CD4-positive, alpha-beta memory T cell (primary cell): ENCODE measurements around the gene EPHB2. TPM values are rescaled to one million over a fixed set of nuclear protein-coding genes. Genes with fewer than 3 reads are reported as not detected.

ENCODE experiments used
- CTCF ChIA-PET: fragments of 350-600 bp; sonication (Branson Sonifier 250); formaldehyde crosslinking; loops from one replicate; lab custom pipeline; 2021; ENCODE audit warnings: inconsistent platforms; ENCODE audit not compliant: partially characterized antibody; lab: Charles Lee
- POLR2A ChIA-PET: fragments of 350-600 bp; sonication (Branson Sonifier 250); formaldehyde crosslinking; loops from one replicate; lab custom pipeline; 2021; ENCODE audit not compliant: partially characterized antibody; lab: Charles Lee
- DNase-seq, 5 donors: peaks; one replicate each; pipeline versions ENCODE4 v3.0.0 to v3.0.0-alpha.2; 2020 to 2022; ENCODE audit warnings: mixed read lengths in 1 of 5
- H3K27ac ChIP-seq: one replicate; pipeline ENCODE4 v1.7.0; 2013; ENCODE audit warnings: low read depth, low read length
- H3K27me3 ChIP-seq: 2 replicates; pipeline ENCODE4 v1.7.0; 2013; ENCODE audit warnings: mild to moderate bottlenecking, low read length, moderate library complexity; ENCODE audit not compliant: insufficient read depth
- H3K36me3 ChIP-seq: 2 replicates; pipeline ENCODE4 v1.7.0; 2013; ENCODE audit warnings: mild to moderate bottlenecking, low read length, moderate library complexity; ENCODE audit not compliant: insufficient read depth
- H3K4me1 ChIP-seq: 2 replicates; pipeline ENCODE4 v1.7.0; 2013; ENCODE audit warnings: mild to moderate bottlenecking, low read length, moderate library complexity; ENCODE audit not compliant: insufficient read depth
- H3K4me3 ChIP-seq, 2 donors: one replicate each; pipeline ENCODE4 v1.7.0; 2013; ENCODE audit warnings: low read length in 2 of 2, mild to moderate bottlenecking in 1 of 2
- H3K9me3 ChIP-seq, 2 donors: one replicate each; pipeline ENCODE4 v1.7.0; 2013; ENCODE audit warnings: low read length in 2 of 2, control low read depth in 1 of 2; ENCODE audit not compliant: control insufficient read depth in 1 of 2
- H3K27ac Mint-ChIP-seq, 7 donors: one replicate each; pipeline ENCODE4 v1.8.0; 2020 to 2021; ENCODE audit warnings: mixed read lengths in 7 of 7, mild to moderate bottlenecking in 6 of 7, inconsistent platforms in 3 of 7, moderate library complexity in 3 of 7
- H3K27me3 Mint-ChIP-seq, 2 donors: one replicate each; pipeline ENCODE4 v1.8.0; 2020 to 2021; ENCODE audit warnings: mixed read lengths in 2 of 2
- H3K36me3 Mint-ChIP-seq, 2 donors: one replicate each; pipeline ENCODE4 v1.8.0; 2020 to 2021; ENCODE audit warnings: mixed read lengths in 2 of 2, inconsistent platforms in 1 of 2, mild to moderate bottlenecking in 1 of 2
- H3K4me1 Mint-ChIP-seq, 4 donors: one replicate each; pipeline ENCODE4 v1.8.0; 2020 to 2021; ENCODE audit warnings: mixed read lengths in 4 of 4, mild to moderate bottlenecking in 1 of 4
- H3K4me3 Mint-ChIP-seq, 8 donors: one replicate each; pipeline ENCODE4 v1.8.0; 2020 to 2021; ENCODE audit warnings: mixed read lengths in 8 of 8, mild to moderate bottlenecking in 7 of 8, moderate library complexity in 6 of 8, inconsistent platforms in 3 of 8
- H3K9me3 Mint-ChIP-seq, 8 donors: one replicate each; pipeline ENCODE4 v1.8.0; 2020 to 2021; ENCODE audit warnings: mixed read lengths in 8 of 8, mild to moderate bottlenecking in 5 of 8, inconsistent platforms in 3 of 8, moderate library complexity in 1 of 8
- intact Hi-C: fragments of 100-400 bp; cut with micrococcal nuclease; formaldehyde crosslinking; loops from one replicate; pipeline ENCODE4 v1.15.1; 2023
- polyA plus RNA-seq, 2 donors: library from polyadenylated mRNA; unstranded; fragments of 300-500 nt; fragmentation: Illumina TruSeq; gene quantifications; one replicate each; pipeline ENCODE4 v1.2.3, GENCODE V29; 2021
- total RNA-seq, 2 experiments: library from RNA; stranded (reverse); gene quantifications; one replicate each; pipeline ENCODE4 v1.2.3, GENCODE V29; 2021

The EPHB2 gene
- total and polyA plus RNA-seq, 4 experiments from 2014 or later, result 0.35 to 0.36 TPM; not detected in 2

- Mint-ChIP-seq H3K27me3 (peaks cover 17 to 21% of the 10 kb centered on the region in 2 donors), H3K4me3 (no peak overlapping the region), H3K4me1 (peaks cover 0 to 1% (median 0%) of the 10 kb centered on the region in 4 donors), H3K36me3 (no peaks in the 10 kb centered on the region), H3K27ac (no peak overlapping the region), H3K9me3 (peaks cover 0 to 4% (median 0%) of the 10 kb centered on the region in 8 donors)
- ChIA-PET CTCF (no interaction called here), POLR2A (no interaction called here)
- intact Hi-C loops, result no loop called here
- H3K9me3 ChIP-seq, result no peaks in the 10 kb centered on the region
- H3K4me3 ChIP-seq, result no peak overlapping the region
- no peak for DNase-seq
- H3K27me3 ChIP-seq, result peaks cover 3% of the 10 kb centered on the region
- no peaks in the 10 kb centered on the region for H3K4me1 ChIP-seq
- no peak overlapping the region for H3K27ac ChIP-seq
- no peaks in the 10 kb centered on the region for H3K36me3 ChIP-seq
Observed at GRCh38 chr1:22949822-22950331, 239.2 kb downstream of the EPHB2 start.

GRCh38 chr1:22951796-22952195 is 241.2 kb downstream of the EPHB2 start:
- Histone ChIP-seq H3K9me3 (no peaks in the 10 kb centered on the region), H3K4me1 (no peaks in the 10 kb centered on the region), H3K27me3 (peaks cover 3% of the 10 kb centered on the region), H3K4me3 (no peak overlapping the region), H3K36me3 (no peaks in the 10 kb centered on the region), H3K27ac (no peak overlapping the region)
- Mint-ChIP-seq H3K27me3 (peaks cover 13 to 24% of the 10 kb centered on the region in 2 donors), H3K4me3 (peak overlapping the region in 1 of 8 donors; percentile 26), H3K4me1 (peaks cover 0 to 1% (median 0%) of the 10 kb centered on the region in 4 donors), H3K27ac (no peak overlapping the region), H3K36me3 (no peaks in the 10 kb centered on the region), H3K9me3 (peaks cover 0 to 4% (median 0%) of the 10 kb centered on the region in 8 donors)
- ChIA-PET POLR2A (no interaction called here), CTCF (no interaction called here)
- DNase-seq, result no peak
- intact Hi-C loops, result no loop called here

GRCh38 chr1:22952694-22953056 is 242.0 kb downstream of the EPHB2 start:
- H3K36me3 ChIP-seq, result no peaks in the 10 kb centered on the region
- CTCF ChIA-PET, result no interaction called here
- no peak overlapping the region for H3K4me3 Mint-ChIP-seq

GRCh38 chr1:22953057-22953739 is 242.6 kb downstream of the EPHB2 start:
- H3K4me1 ChIP-seq, result no peaks in the 10 kb centered on the region
- Mint-ChIP-seq H3K4me3 (no peak overlapping the region), H3K36me3 (no peaks in the 10 kb centered on the region), H3K4me1 (peaks cover 0 to 1% (median 0%) of the 10 kb centered on the region in 4 donors), H3K27ac (no peak overlapping the region), H3K9me3 (peaks cover 0 to 4% (median 0%) of the 10 kb centered on the region in 8 donors), H3K27me3 (peaks cover 12 to 24% of the 10 kb centered on the region in 2 donors)
- no peaks in the 10 kb centered on the region for H3K9me3 ChIP-seq
- ChIA-PET CTCF (no interaction called here), POLR2A (no interaction called here)
- no peak overlapping the region for H3K4me3 ChIP-seq
- H3K36me3 ChIP-seq, result no peaks in the 10 kb centered on the region
- peaks cover 3% of the 10 kb centered on the region for H3K27me3 ChIP-seq
- DNase-seq, result no peak
- intact Hi-C loops, result no loop called here
- no peak overlapping the region for H3K27ac ChIP-seq

More at GRCh38 chr1:22952694-22953056, 242.0 kb downstream of the EPHB2 start:
- Mint-ChIP-seq H3K36me3 (no peaks in the 10 kb centered on the region), H3K9me3 (peaks cover 0 to 4% (median 0%) of the 10 kb centered on the region in 8 donors), H3K27me3 (peaks cover 13 to 26% of the 10 kb centered on the region in 2 donors), H3K4me1 (peaks cover 0 to 1% (median 0%) of the 10 kb centered on the region in 4 donors), H3K27ac (no peak overlapping the region)
- DNase-seq, result no peak
- POLR2A ChIA-PET, result no interaction called here
- peaks cover 3% of the 10 kb centered on the region for H3K27me3 ChIP-seq
- H3K9me3 ChIP-seq, result no peaks in the 10 kb centered on the region
- H3K4me3 ChIP-seq, result no peak overlapping the region
- H3K27ac ChIP-seq, result no peak overlapping the region
- H3K4me1 ChIP-seq, result no peaks in the 10 kb centered on the region
- intact Hi-C loops, result no loop called here

- Mint-ChIP-seq H3K27me3 (peaks cover 6 to 24% of the 10 kb centered on the region in 2 donors), H3K36me3 (no peaks in the 10 kb centered on the region), H3K27ac (no peak overlapping the region), H3K9me3 (peaks cover 0 to 4% (median 0%) of the 10 kb centered on the region in 8 donors), H3K4me1 (peaks cover 0 to 1% (median 0%) of the 10 kb centered on the region in 4 donors), H3K4me3 (no peak overlapping the region)
- H3K4me3 ChIP-seq, result no peak overlapping the region
- H3K27ac ChIP-seq, result no peak overlapping the region
- ChIA-PET POLR2A (no interaction called here), CTCF (no interaction called here)
- H3K27me3 ChIP-seq, result peaks cover 3% of the 10 kb centered on the region
- intact Hi-C loops, result no loop called here
- no peaks in the 10 kb centered on the region for H3K36me3 ChIP-seq
- H3K9me3 ChIP-seq, result no peaks in the 10 kb centered on the region
- DNase-seq, result no peak
- no peaks in the 10 kb centered on the region for H3K4me1 ChIP-seq
Observed at GRCh38 chr1:22953740-22954141, 243.1 kb downstream of the EPHB2 start.

- Mint-ChIP-seq H3K27me3 (peaks cover 4 to 19% of the 10 kb centered on the region in 2 donors), H3K4me3 (no peak overlapping the region), H3K36me3 (no peaks in the 10 kb centered on the region), H3K27ac (no peak overlapping the region), H3K9me3 (peaks cover 0 to 4% (median 0%) of the 10 kb centered on the region in 8 donors), H3K4me1 (peaks cover 0 to 1% (median 0%) of the 10 kb centered on the region in 4 donors)
- Histone ChIP-seq H3K9me3 (no peaks in the 10 kb centered on the region), H3K36me3 (no peaks in the 10 kb centered on the region), H3K4me1 (no peaks in the 10 kb centered on the region), H3K4me3 (no peak overlapping the region), H3K27me3 (peaks cover 3% of the 10 kb centered on the region), H3K27ac (no peak overlapping the region)
- ChIA-PET POLR2A (no interaction called here), CTCF (no interaction called here)
- intact Hi-C loops, result no loop called here
- DNase-seq, result no peak
Observed at GRCh38 chr1:22955146-22955545, 244.5 kb downstream of the EPHB2 start.

- H3K27ac ChIP-seq, result no peak overlapping the region
- peaks cover 0 to 2% (median 0%) of the 10 kb centered on the region in 8 donors for H3K9me3 Mint-ChIP-seq
- CTCF ChIA-PET, result interaction anchor here (1.3 kb wide), 1 partner anchor 252 kb away, joined by 3 read pairs; no protein-coding TSS in a partner anchor
- H3K9me3 ChIP-seq, result no peaks in the 10 kb centered on the region
- no peak overlapping the region for H3K4me3 Mint-ChIP-seq
- peaks cover 3 to 10% of the 10 kb centered on the region in 2 donors for H3K27me3 Mint-ChIP-seq
- H3K4me1 Mint-ChIP-seq, result no peaks in the 10 kb centered on the region
- H3K27me3 ChIP-seq, result peaks cover 3% of the 10 kb centered on the region
- no peaks in the 10 kb centered on the region for H3K4me1 ChIP-seq
- intact Hi-C loops, result no loop called here
- H3K36me3 ChIP-seq, result no peaks in the 10 kb centered on the region
- POLR2A ChIA-PET, result no interaction called here
- no peaks in the 10 kb centered on the region for H3K36me3 Mint-ChIP-seq
- H3K4me3 ChIP-seq, result no peak overlapping the region
- DNase-seq, result no peak
- no peak overlapping the region for H3K27ac Mint-ChIP-seq
Observed at GRCh38 chr1:22957066-22957465, 246.4 kb downstream of the EPHB2 start.
